ENCODE data around the gene UBXN1.

Gene UBXN1, protein sequence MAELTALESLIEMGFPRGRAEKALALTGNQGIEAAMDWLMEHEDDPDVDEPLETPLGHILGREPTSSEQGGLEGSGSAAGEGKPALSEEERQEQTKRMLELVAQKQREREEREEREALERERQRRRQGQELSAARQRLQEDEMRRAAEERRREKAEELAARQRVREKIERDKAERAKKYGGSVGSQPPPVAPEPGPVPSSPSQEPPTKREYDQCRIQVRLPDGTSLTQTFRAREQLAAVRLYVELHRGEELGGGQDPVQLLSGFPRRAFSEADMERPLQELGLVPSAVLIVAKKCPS

DNA sequence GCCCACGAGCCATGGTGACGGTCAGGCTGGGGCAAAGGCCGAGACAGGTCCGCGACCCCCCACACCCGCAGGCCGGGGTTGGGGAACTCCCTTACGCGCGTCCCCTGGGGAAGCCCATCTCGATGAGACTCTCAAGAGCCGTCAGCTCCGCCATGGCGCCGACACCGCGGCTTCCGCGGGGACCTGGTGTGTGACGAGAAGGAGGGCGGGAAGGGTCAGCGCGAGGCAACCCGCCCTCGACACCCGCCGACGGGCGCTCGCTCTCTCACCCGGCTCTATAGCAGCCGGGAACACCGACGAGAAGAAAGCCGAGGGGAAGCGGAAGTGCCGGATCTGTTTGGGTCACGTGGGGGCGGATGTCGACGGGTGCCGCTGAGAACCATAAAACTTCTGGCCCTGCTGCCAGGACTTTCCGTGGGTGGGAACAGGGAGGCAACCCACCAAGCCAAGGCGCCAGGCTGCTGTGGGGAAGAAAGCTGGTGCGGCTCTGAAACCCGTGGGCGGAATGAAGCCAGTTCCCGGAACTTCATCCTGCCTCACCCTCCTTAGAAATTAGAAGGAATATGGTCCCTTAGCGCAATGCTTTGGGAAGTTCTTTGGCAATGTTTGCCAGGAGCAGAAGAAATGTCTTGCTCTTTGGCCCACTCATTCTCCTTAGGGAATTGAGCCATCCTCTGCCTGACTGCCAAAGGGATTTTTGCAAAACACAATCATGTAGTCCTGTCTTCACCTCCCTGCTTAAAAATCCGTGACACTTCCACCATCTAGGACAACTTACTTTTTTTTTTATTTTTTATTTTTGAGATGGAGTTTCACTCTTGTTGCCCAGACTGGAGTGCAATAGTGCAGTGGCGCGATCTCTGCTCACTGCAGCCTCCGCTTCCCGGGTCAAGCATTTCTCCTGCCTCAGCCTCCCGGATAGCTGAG, at the start of gene UBXN1:
Gene UBXN1 (minus strand): TSS at position 304 of the 927 bp plus-strand sequence. CDS start 150 bp downstream, at position 154.
- DNase-seq = peak; percentile 73 to 75

DNA sequence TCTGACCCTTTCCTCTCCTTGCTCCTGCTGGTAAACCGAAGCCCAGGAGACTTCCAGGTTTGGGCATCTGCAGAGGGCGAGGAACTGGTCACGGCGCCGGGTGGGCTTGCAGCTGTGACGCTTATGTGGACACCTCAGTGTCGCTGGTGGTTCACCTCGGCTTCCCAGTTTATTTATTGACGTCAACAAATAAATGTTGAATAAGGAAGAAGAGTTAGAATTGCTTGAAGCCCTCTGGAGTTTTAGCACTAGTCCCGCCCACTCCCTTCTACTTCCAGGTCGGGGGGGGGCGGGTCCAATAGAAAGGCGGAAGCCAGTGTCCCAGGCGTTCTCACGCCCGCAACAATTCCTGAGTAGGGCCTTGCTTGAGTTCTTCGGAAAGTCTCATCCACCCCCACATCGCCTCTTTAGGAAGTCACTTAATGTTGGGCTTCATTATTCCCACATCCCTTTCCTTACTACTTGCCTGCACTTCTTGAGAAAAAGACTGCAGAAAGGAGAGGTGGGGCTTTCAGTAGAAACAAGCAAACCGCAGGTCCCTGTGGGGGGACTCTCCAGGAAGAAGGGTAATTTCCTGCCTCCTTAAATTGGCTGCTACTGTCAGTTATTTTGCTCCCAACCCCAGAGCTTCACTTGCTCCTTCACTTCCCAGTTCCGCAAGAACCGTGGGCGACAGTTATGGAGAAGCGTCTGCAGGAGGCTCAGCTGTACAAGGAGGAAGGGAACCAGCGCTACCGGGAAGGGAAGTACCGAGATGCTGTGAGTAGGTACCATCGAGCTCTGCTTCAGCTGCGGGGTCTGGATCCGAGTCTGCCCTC, 49.5 kb upstream of the UBXN1 start, which contains the start of gene TTC9C:
Gene TTC9C (plus strand): TSS at position 316 of the 818 bp plus-strand sequence. CDS start 363 bp downstream, at position 679.
- DNase-seq = peak; percentile 76 to 82

DNA sequence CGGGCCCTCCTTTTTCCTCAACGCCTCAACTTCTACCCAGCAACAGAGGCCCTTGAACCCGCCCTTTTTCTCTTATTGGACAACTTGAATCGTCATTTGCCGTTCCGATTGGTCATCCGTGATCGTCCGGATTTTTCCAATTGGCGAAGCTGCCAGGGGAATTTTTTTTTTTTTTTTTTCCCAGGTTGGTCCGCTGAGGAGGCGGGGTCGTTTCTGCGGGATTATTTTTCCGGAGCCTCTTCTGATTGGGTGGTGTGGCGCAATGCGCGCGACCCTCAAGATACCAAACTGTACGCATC, 48.9 kb upstream of the UBXN1 start:
- DNase-seq = peak; percentile 96 to 98

DNA sequence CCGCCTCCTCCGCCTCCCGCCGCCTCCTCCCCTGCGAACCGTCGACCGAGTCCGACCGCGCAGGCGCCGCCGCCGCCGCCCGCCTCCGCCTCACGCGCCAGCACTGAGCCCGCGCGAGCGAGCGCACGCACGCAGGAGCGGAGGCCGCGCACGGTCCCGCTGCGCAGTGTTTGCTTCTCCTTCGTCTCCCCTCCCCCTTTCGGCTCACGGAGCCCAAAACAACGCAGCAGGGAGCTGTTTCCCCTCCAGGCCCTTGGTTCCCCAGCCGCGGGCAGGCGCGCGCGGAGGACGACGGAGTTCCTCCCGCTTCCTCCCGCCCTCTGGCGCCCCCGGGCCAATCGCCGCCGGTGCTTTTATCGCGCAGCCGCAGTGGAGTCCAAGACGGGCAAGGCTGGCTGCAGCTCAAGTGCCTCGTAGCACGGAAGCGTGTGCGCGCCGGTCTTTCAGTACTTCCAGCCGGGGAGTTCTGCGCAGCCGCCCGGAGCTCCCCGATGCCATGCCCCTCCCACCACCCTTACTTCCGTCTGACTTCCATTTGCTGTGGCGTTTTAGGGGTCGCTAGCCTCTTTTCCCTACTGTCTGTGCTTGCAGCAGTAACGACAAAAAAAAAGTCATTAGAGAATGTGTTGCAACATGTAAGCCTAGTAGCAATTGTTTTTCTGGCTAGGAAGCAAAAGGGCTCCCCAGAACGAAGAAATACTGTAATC, 48.4 kb upstream of the UBXN1 start, which contains the start of gene HNRNPUL2:
Gene HNRNPUL2 (minus strand): TSS at position 293 of the 707 bp plus-strand sequence. CDS start 301 bp downstream, outside the sequence.
- DNase-seq = peak; percentile 99

DNA sequence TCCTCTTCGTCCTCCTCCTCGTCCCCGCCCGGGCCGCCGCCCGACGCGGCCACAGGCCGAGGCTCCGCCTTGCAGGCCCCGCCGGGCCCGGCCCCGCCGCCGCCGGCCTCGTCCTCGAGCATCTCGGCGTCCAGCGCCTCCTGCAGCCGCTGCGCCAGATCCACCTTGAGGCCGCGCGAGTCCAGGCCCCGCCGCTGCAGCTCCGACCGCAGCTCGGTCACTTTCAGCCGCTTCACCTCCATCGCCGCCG, 48.0 kb upstream of the UBXN1 start:
- DNase-seq = no peak

DNA sequence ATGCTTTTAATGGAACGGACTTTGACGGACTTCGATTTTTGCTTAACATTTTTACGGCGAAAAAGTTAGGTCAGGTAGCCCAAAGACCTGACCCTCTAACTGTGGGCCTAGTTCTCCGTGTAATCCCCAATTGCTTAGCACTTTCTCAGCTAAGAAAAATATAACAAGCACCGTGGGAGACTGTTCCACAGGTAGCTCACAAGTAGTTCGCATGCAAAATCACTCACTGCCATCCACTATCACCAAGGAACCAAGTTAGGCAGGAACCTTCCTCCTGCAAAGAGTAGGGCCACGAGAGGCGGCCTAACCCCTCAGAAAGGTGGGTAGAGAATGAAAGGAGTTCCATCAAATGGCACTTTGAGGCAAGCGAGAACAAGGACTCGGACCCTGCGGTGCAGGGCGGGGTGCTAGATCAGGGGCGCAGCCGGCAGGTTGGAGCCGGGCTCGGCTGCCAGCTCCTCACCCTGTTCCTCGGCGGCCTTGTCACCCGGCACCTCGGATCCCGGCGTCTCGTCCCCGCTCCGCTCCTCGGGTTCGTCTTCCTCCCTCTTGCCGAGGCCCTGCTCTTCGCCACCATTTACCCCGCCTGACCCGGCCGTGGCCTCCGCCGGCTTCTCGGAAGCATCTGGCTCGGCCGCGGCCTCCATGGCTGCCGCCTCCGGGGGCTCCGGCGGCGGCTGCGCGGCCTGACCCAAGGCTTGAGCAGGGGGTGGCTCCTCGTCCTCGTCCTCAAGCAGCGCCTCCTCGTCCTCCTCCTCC, 47.5 kb upstream of the UBXN1 start:
- no peak for DNase-seq

DNA sequence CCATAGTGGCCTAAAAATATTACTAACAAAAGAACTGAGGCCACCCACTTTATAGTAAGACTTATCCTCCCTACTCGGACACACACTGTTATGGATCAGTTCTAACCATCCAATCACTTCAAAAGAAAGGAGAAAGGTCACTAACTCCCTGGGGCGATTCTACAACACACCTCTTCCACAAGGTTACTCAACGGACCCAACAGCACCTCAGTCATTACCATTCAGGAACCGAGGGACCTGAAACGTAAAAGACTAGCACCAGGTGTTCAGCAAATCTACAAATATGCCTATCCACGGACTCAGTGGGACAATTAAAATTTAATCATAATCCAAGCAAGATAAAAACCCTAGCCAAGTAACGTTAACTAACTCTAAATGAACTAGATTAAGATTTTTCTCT, 46.8 kb upstream of the UBXN1 start:
- DNase-seq = no peak

DNA sequence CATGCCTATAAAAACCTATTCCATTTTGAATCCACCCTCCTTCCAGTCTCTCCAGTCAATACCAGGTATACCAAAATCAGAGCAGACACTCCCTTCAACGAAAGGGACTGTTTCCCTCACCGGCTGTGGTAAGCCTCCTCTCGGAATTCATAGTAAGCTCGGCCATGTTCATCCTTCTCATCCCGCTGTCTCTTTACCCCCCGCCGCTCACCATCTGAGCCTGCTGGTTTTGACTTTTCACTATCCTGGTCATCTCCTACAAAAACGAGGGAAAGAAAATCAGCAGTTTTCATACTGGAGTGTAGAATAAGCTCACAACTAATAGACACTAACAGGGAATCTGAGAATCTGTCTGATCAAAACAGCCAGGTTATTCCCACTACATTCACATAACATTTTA, 45.3 kb upstream of the UBXN1 start:
- DNase-seq = no peak

DNA sequence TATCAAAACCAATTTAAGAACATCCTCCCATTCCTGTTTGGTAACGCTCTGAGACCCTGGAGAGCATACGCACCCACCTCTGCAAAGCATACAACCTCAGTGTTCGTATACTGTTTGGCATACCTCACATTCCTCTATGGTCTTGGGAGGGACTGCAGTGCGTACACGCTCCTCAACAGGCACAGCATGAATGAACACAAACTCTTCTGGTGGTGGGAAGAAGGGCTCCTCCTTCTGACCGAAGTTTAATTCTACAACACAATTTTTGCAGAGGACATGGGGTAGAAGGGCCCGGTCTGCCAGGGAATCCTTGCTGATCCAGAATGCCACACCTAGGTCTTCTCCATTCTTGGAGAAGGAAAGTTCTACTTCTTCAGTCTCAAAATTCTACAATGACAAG, 43.1 kb upstream of the UBXN1 start:
- no peak for DNase-seq

DNA sequence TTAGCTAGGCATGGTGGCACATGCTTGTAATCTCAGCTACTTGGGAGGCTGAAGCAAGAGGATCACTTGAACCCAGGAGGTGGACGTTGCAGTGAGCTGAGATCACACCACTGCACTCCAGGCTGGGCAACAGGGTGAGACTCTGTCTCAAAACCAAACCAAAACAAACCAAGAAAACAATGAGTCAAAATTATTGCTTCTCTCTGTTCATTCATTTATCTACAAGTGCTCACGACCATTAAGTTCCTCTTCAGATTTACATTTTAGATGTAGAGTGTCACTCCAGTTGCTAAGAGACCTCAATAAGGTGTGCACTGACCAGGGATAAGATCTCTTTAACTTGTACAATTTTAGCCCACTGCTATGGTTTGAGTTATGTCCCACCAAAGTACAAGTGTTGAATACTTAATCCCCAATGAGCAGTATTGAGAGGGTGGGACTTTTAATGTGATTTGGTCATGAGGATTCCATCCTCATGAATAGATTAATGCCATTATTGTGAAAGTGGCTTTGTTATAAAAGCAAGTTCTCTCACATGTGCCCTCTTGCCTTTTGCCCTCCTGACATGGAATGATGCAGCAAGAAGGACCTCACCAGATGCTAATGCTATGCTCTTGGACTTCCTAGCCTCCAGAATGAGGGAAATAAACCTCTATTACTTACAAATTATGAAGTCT, 40.6 kb upstream of the UBXN1 start:
- DNase-seq = no peak

DNA sequence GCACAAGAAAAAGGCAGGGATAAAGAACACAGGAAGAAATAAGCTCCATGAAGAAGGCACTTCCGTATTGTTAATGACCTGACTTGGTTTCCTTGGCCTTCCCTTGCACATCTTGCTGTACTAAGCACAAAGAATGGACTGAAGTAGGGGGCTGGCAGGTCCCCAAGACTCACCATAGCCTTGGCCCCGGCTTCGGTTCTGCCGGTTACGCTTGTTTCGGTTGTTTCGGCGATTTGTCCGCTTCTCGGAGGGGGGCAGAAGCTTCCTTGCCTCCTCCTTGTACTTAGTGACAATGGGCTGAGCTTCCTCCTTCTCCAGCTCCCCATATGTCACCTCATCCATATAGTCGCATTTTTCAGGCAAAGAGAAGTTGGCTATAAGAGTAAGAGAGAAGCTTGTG, 37.9 kb upstream of the UBXN1 start:
- no peak for DNase-seq

DNA sequence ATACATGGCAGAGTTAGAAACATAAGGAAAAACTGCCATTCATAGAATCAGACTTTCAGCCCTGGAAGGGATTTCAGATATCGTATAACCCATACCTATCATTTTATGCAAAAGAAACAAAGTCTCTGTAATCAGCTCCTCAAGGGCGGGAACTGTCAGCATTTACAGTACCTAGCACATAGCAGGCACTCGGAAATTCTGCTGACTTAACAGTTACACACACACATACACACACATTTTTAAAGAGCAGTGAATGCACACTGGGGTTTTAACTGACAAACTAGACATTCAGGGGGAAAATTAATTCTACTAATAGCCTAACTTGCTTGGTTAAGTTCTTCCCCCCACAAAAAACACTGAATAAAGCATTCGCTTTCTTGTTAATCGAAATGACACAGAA, 37.3 kb upstream of the UBXN1 start:
- no peak for DNase-seq

DNA sequence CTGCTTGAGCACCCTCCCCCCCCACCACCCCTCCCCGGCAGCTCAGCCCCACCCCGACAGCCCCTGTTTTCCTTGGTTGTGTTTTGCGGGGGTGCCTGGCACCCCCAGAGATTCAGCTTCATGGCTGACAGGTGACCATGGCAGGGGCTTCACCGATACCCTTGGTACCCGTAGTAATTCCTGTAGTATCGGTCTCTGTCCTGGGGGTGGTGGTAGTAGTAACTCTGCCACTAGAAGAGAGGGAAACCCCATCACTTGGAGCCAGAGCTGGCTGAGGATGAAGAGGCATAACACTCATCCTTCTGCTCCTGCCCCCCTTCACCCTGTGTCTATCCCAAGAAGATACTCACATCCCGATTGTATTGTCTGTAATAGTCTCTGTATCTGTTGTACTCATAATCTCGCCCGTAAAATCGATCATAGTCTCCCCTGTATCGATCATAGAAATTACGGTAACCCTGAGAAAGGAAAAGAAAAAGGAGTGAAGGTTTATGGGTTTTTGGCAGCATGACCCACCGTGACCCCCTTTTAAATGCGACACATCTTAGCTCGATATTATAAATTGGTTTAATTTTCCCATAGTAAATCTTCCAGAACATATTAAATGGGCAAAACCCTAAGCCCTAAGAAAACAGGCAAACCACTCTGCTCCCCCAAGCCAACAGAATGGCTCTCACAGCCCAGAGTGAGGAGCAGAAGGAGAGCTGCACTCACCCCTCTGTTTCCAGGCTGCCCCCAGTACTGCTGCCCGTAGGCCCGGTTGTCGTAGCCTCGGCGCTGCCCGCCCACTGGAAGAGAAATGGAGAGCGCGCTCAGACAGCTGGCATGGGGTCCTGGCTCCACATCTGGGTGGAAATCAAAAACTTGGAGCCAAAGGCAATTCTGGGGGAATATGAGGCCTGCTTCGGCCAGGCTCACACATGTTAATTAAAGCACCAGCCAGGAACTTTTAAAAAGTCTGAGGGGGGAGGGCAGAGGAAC, 36.6 kb upstream of the UBXN1 start:
- DNase-seq = no peak

DNA sequence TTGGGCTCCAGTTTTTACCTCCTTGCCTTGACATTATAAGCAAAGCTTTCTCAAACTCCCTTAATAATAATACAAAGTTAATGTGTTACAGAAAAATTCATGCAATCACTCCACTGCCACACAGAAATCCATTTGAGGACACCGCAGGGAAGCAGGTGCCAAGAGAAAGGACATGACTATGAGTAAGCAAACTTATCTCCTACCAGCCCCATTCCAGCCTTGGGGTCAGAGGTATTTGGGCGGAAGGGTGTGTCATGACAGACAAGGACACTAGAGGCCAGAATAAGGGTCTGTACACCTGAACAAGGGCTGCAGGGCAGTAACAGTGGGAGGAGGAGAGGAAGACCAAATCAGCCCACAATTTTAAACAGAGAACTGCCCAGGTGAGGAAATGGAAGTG, 34.5 kb upstream of the UBXN1 start:
- DNase-seq = no peak

DNA sequence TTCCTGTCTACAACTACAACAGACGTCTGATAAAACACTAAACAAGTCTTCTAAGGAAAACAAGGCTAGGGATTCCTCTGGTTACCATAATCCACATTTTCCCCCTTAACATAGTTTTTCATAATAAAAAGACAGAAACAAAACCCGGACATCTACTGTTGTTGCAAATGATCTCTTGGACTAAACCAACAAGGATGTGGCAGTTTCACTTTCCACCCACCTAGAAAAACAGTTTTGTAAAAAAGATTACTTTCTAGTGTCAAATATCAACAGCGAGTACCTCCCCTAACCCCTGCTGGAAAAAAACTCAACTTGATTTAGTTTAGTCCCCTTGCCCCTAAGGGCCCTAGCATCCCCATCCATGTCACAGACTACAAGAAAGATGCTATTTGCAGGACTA, 34.0 kb upstream of the UBXN1 start:
- DNase-seq = no peak

DNA sequence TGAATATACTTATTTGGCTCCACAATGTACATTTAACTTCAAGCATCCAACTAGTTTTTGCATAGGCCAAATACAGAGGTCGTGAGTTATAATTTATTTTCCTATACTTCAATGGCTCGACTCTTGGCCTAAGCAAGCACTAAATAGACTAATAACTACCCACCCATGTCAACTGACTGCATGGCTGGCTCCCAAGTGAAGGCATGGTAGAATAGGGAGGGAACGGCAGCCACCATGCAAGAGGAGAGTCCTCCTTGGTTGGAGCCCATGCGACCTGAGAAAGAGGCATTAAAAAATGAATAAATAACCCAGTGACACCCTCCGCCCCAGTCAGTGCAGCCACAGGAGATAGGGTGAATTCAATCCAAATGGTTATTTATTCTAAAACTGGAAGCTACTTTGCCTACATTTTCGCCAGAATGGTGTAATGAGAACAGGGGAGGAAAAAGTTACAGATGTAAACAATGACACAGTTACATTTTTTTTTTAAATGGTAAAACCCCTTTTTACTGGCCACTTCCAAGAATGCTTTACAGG, 33.5 kb upstream of the UBXN1 start:
- no peak for DNase-seq

DNA sequence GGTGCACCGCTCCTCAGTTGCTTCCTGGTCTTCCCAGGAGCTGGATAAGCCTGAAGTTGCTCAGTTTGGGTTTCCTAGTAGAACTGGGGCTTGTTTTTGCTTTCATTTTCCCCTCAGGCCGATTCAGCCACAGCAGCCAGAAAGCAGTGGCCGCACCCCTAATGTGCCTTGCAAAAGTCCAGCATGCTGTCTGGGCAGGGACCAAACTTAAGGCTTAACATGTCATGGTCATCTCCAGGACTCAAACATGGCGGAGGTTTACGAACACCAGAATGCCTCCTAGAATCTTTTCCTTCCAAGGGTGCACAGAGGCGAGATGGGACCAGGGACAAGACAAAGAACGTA, 31.1 kb upstream of the UBXN1 start:
- DNase-seq = no peak

DNA sequence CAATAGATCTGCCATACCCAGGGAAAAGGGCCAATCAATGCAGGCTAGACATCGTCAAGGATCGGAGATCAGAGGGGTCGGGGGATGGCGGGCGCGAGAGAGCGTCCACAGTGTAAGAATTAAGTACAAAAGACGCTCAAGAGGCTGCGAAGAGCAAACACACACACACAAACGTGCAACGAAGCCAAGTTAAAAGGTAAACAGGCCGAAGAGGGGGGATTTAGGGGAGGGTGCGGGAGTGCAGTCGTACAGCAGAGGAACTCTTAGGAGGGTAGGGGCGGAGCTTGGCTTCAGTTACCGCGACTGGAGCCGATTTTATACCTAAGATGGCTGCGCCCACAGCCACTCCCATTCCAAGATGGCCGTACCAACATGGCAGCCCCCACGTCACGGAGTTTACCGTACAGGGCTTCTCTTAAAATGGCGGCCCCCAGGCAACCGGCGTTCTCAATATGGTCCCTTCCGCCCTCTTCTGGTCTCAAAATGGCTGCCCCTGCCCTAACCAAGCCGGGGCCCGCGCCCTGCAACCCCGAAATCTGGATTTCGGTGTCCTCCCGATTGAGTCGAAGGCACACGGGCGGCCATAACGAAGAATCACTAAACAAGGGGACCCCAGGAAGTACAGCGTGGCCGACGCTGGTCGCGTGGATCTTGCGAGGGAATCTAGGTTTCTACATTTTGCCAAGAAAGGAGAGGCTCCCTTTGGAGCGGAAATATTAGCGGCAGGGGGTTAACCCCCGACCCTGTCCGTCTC, 30.6 kb upstream of the UBXN1 start:
- peak; percentile 95 to 97 for DNase-seq

DNA sequence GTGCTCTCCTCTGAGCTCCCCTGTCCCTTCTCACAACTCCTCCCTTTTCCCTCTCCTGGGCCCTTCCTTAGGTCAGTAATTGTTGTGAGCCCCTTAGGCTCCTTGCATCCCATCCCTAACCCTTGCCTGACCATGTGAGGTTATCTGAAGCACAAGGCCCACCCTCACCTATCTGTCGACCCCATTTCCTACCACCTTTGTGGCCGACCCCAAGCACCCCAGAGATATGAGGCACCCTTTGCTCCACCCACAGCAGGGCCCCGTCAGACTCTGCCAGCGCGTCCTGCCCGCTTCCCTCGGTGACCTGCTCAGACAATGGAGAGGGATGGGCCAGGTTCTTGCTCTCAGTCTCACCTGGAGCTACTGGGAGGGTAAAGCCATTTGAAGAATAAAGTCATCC, 29.9 kb upstream of the UBXN1 start:
- peak in 1 of 2 experiments; percentile 28 for DNase-seq

Measured in NCI-H1930 (cell line).